Natural killer cell (primary cell): ENCODE measurements around the gene ZNF536. TPM values are rescaled to one million over a fixed set of nuclear protein-coding genes. Genes with fewer than 3 reads are reported as not detected.

Source experiments
- ATAC-seq, 3 donors: fragments of 150-1000 bp in 2 of 3; fragments of 200-7000 bp in 1 of 3; cut with Tn5 transposase; 1 replicate in 1 of 3; 2 replicates in 2 of 3; pipeline ENCODE4 v1.10.0; 2021; ENCODE audit warnings: mild to moderate bottlenecking in 2 of 3, moderate library complexity in 2 of 3
- DNase-seq, 2 donors: peaks; one replicate each; pipeline versions ENCODE4 v3.0.0 to v3.0.0-alpha.2; 2013 to 2021; ENCODE audit warnings: mixed read lengths in 1 of 2
- H3K27ac ChIP-seq: one replicate; pipeline ENCODE4 v1.5.1; 2013; ENCODE audit warnings: mild to moderate bottlenecking, low read length
- H3K27me3 ChIP-seq: one replicate; pipeline ENCODE4 v1.6.1; 2013; ENCODE audit warnings: low read length; ENCODE audit not compliant: control insufficient read depth, insufficient read depth
- H3K36me3 ChIP-seq: one replicate; pipeline ENCODE4 v1.6.1; 2013; ENCODE audit warnings: low read length; ENCODE audit not compliant: control insufficient read depth, insufficient read depth
- H3K4me1 ChIP-seq: one replicate; pipeline ENCODE4 v1.6.1; 2013; ENCODE audit warnings: low read length; ENCODE audit not compliant: control insufficient read depth, insufficient read depth
- H3K4me3 ChIP-seq: one replicate; pipeline ENCODE4 v1.5.1; 2013; ENCODE audit warnings: low read length
- H3K9me3 ChIP-seq: one replicate; pipeline ENCODE4 v1.6.1; 2013; ENCODE audit warnings: low read length; ENCODE audit not compliant: control insufficient read depth, insufficient read depth
- H3K27ac Mint-ChIP-seq, 2 donors: one replicate each; pipeline ENCODE4 v1.8.0; 2022; ENCODE audit warnings: mild to moderate bottlenecking in 2 of 2, mixed read lengths in 2 of 2, moderate library complexity in 1 of 2
- H3K27me3 Mint-ChIP-seq, 2 donors: one replicate each; pipeline ENCODE4 v1.8.0; 2022; ENCODE audit warnings: low read depth in 2 of 2, mixed read lengths in 2 of 2
- H3K36me3 Mint-ChIP-seq: one replicate; pipeline ENCODE4 v1.8.0; 2022; ENCODE audit warnings: mixed read lengths
- H3K4me1 Mint-ChIP-seq, 2 donors: one replicate each; pipeline ENCODE4 v1.8.0; 2022; ENCODE audit warnings: mixed read lengths in 2 of 2
- H3K4me3 Mint-ChIP-seq: one replicate; pipeline ENCODE4 v1.8.0; 2022; ENCODE audit warnings: mild to moderate bottlenecking, moderate library complexity, mixed read lengths
- H3K9me3 Mint-ChIP-seq, 2 donors: one replicate each; pipeline ENCODE4 v1.8.0; 2022; ENCODE audit warnings: mixed read lengths in 2 of 2
- CTCF ChIP-seq: fragments of 200-600 bp; IDR thresholded peaks from one replicate; pipeline ENCODE4 v1.8.0; 2022; ENCODE audit warnings: antibody characterized with exemption
- WGBS: methylation state at CpG from one replicate; pipeline ENCODE4 v1.1.7; 2013; ENCODE audit warnings: missing lambda C conversion rate; ENCODE audit not compliant: insufficient coverage; 5-methylcytosine and 5-hydroxymethylcytosine counted together
- intact Hi-C: fragments of 100-400 bp; cut with micrococcal nuclease; formaldehyde crosslinking; loops from one replicate; pipeline ENCODE4 v1.14.2; 2022
- total RNA-seq, 4 donors: library from RNA; stranded (reverse); fragments of 120-200 nt in 1 of 4; gene quantifications; one replicate each; pipeline versions ENCODE4 v1.2.3 to v1.2.4, GENCODE V29; 2013 to 2022

Gene ZNF536
- total RNA-seq, 3 donors from 2014 or later (not counting 1 experiment from before 2014, with no cell fraction given) = not detected

GRCh38 chr19:30546332-30546731 is 174.1 kb downstream of the ZNF536 start:
- no peaks in the 10 kb centered on the region for H3K36me3 Mint-ChIP-seq
- peaks cover 0 to 8% of the 10 kb centered on the region in 2 donors for H3K27me3 Mint-ChIP-seq
- no peaks in the 10 kb centered on the region for H3K27me3 ChIP-seq

GRCh38 chr19:30547246-30547645 is 175.1 kb downstream of the ZNF536 start:
- WGBS = 38% methylated on average over 1 of the region's 2 CpGs
- Mint-ChIP-seq H3K4me3 (no peak overlapping the region), H3K9me3 (no peaks in the 10 kb centered on the region), H3K27ac (no peak overlapping the region), H3K4me1 (no peaks in the 10 kb centered on the region), H3K27me3 (no peaks in the 10 kb centered on the region), H3K36me3 (no peaks in the 10 kb centered on the region)
- no peaks in the 10 kb centered on the region for H3K9me3 ChIP-seq
- intact Hi-C loops = no loop called here
- DNase-seq (no peak), ATAC-seq (no peak)
- no peak overlapping the region for H3K27ac ChIP-seq
- TF ChIP-seq CTCF = no peak
- no peaks in the 10 kb centered on the region for H3K27me3 ChIP-seq
- no peak overlapping the region for H3K4me3 ChIP-seq
- no peaks in the 10 kb centered on the region for H3K36me3 ChIP-seq
- no peaks in the 10 kb centered on the region for H3K4me1 ChIP-seq

More at GRCh38 chr19:30546332-30546731, 174.1 kb downstream of the ZNF536 start:
- Mint-ChIP-seq H3K9me3 (no peaks in the 10 kb centered on the region), H3K4me3 (no peak overlapping the region), H3K4me1 (no peaks in the 10 kb centered on the region), H3K27ac (no peak overlapping the region)
- intact Hi-C loops = no loop called here
- DNase-seq (no peak), ATAC-seq (no peak)
- Histone ChIP-seq H3K4me3 (no peak overlapping the region), H3K36me3 (no peaks in the 10 kb centered on the region), H3K9me3 (no peaks in the 10 kb centered on the region), H3K4me1 (no peaks in the 10 kb centered on the region), H3K27ac (no peak overlapping the region)
- no peak for TF ChIP-seq CTCF
- WGBS = 59% methylated on average over 6 of the region's 6 CpGs

- no peak overlapping the region for H3K27ac ChIP-seq
- no peak overlapping the region for H3K4me3 Mint-ChIP-seq
- H3K36me3 ChIP-seq = no peaks in the 10 kb centered on the region
- no peaks in the 10 kb centered on the region for H3K4me1 Mint-ChIP-seq
- no peaks in the 10 kb centered on the region for H3K27me3 ChIP-seq
- no peak overlapping the region for H3K4me3 ChIP-seq
- no peaks in the 10 kb centered on the region for H3K27me3 Mint-ChIP-seq
- no peaks in the 10 kb centered on the region for H3K36me3 Mint-ChIP-seq
- no peaks in the 10 kb centered on the region for H3K9me3 Mint-ChIP-seq
- H3K4me1 ChIP-seq = no peaks in the 10 kb centered on the region
- no peak overlapping the region for H3K27ac Mint-ChIP-seq
- TF ChIP-seq CTCF = no peak
- ATAC-seq (no peak), DNase-seq (no peak)
- H3K9me3 ChIP-seq = no peaks in the 10 kb centered on the region
- intact Hi-C loops = no loop called here
- 87% methylated on average over 13 of the region's 13 CpGs for WGBS
These were observed 177.0 kb downstream of the ZNF536 start for GRCh38 chr19:30549151-30549550.

- no peaks in the 10 kb centered on the region for H3K27me3 Mint-ChIP-seq
- no peak overlapping the region for H3K4me3 Mint-ChIP-seq
- no peaks in the 10 kb centered on the region for H3K27me3 ChIP-seq
- WGBS = 82% methylated on average over 11 of the region's 11 CpGs
- TF ChIP-seq CTCF = no peak
- DNase-seq (no peak), ATAC-seq (no peak)
- no peaks in the 10 kb centered on the region for H3K9me3 ChIP-seq
- H3K36me3 ChIP-seq = no peaks in the 10 kb centered on the region
- H3K4me1 ChIP-seq = no peaks in the 10 kb centered on the region
- H3K27ac ChIP-seq = no peak overlapping the region
- no peaks in the 10 kb centered on the region for H3K9me3 Mint-ChIP-seq
- H3K36me3 Mint-ChIP-seq = no peaks in the 10 kb centered on the region
- no peak overlapping the region for H3K4me3 ChIP-seq
- intact Hi-C loops = no loop called here
- no peak overlapping the region for H3K27ac Mint-ChIP-seq
- no peaks in the 10 kb centered on the region for H3K4me1 Mint-ChIP-seq
These were observed 179.1 kb downstream of the ZNF536 start for GRCh38 chr19:30551271-30551670.
